Measurements from ENCODE around the gene EGFR. TPM values are rescaled to one million over a fixed set of nuclear protein-coding genes. Genes with fewer than 3 reads are reported as not detected.

EGFR gene
- total RNA-seq, 1 experiment from 2014 or later, result 448 TPM

- Mint-ChIP-seq H3K9me3 (ENCODE audit: unreplicated experiment) (no peaks in the 10 kb centered on the region), H3K4me3 (ENCODE audit: unreplicated experiment) (peak overlapping the region; percentile 41), H3K27me3 (ENCODE audit: insufficient read depth, unreplicated experiment) (no peaks in the 10 kb centered on the region), H3K36me3 (ENCODE audit: insufficient read depth, unreplicated experiment) (peaks cover 94% of the 10 kb centered on the region), H3K4me1 (ENCODE audit: insufficient read depth, unreplicated experiment) (peaks cover 55% of the 10 kb centered on the region), H3K27ac (ENCODE audit: low read depth, unreplicated experiment) (peak overlapping the region; percentile 89)
- ChIA-PET POLR2A (interaction anchor here (1.0 to 1.7 kb wide), 5 partner anchors 8 to 38 kb away, joined by 3 to 6 read pairs (median 4); partner anchors contain the start of gene EGFR), CTCF (interaction anchor here (1.0 to 1.2 kb wide), 2 partner anchors 120 to 239 kb away, joined by 3 to 6 read pairs; no protein-coding TSS in a partner anchor)
- BruUV-seq (replicated peaks), result no TSS peak
- no peak for TF ChIP-seq CTCF (IDR thresholded peaks at IDR 0.05; ENCODE audit: unreplicated experiment)
- intact Hi-C loops (cut with micrococcal nuclease), result loop anchor here (10.0 kb wide), 1 partner anchor 152 kb away; no protein-coding TSS in a partner anchor
- DNase-seq (ENCODE audit: unreplicated experiment), result peak; percentile 27
Observed at GRCh38 chr7:55026867-55027490, 8.2 kb downstream of the EGFR start.

GRCh38 chr7:55028011-55028410, 9.2 kb downstream of the EGFR start:
- intact Hi-C loops (cut with micrococcal nuclease), result loop anchor here (10.0 kb wide), 1 partner anchor 153 kb away; no protein-coding TSS in a partner anchor
- DNase-seq (ENCODE audit: unreplicated experiment), result no peak
- peaks cover 60% of the 10 kb centered on the region for H3K4me1 Mint-ChIP-seq (ENCODE audit: insufficient read depth, unreplicated experiment)
- TF ChIP-seq CTCF (IDR thresholded peaks at IDR 0.05; ENCODE audit: unreplicated experiment), result no peak
- BruUV-seq (replicated peaks), result no TSS peak
- ChIA-PET CTCF (interaction anchor here (1.0 kb wide), 1 partner anchor 240 kb away, joined by 3 read pairs; no protein-coding TSS in a partner anchor), POLR2A (interaction anchor here (0.7 to 1.7 kb wide), 4 partner anchors 9 to 113 kb away, joined by 3 to 6 read pairs (median 4); partner anchors contain the start of gene EGFR)
- H3K27me3 Mint-ChIP-seq (ENCODE audit: insufficient read depth, unreplicated experiment), result no peaks in the 10 kb centered on the region
- no peak overlapping the region for H3K4me3 Mint-ChIP-seq (ENCODE audit: unreplicated experiment)
- H3K9me3 Mint-ChIP-seq (ENCODE audit: unreplicated experiment), result no peaks in the 10 kb centered on the region
- no peak overlapping the region for H3K27ac Mint-ChIP-seq (ENCODE audit: low read depth, unreplicated experiment)
- H3K36me3 Mint-ChIP-seq (ENCODE audit: insufficient read depth, unreplicated experiment), result peaks cover 92% of the 10 kb centered on the region

- BruUV-seq (replicated peaks), result no TSS peak
- ChIA-PET CTCF (interaction anchor here (0.9 kb wide), 1 partner anchor 10 kb away, joined by 4 read pairs; no protein-coding TSS in a partner anchor), POLR2A (interaction anchor here (1.1 to 2.9 kb wide), 3 partner anchors 10 to 199 kb away, joined by 3 to 30 read pairs (median 4); partner anchors contain the start of gene EGFR)
- intact Hi-C loops (cut with micrococcal nuclease), result no loop called here
- peaks cover 61% of the 10 kb centered on the region for H3K4me1 Mint-ChIP-seq (ENCODE audit: insufficient read depth, unreplicated experiment)
- TF ChIP-seq CTCF (IDR thresholded peaks at IDR 0.05; ENCODE audit: unreplicated experiment), result no peak
- DNase-seq (ENCODE audit: unreplicated experiment), result no peak
- peaks cover 89% of the 10 kb centered on the region for H3K36me3 Mint-ChIP-seq (ENCODE audit: insufficient read depth, unreplicated experiment)
- no peak overlapping the region for H3K27ac Mint-ChIP-seq (ENCODE audit: low read depth, unreplicated experiment)
- H3K27me3 Mint-ChIP-seq (ENCODE audit: insufficient read depth, unreplicated experiment), result no peaks in the 10 kb centered on the region
- no peaks in the 10 kb centered on the region for H3K9me3 Mint-ChIP-seq (ENCODE audit: unreplicated experiment)
- no peak overlapping the region for H3K4me3 Mint-ChIP-seq (ENCODE audit: unreplicated experiment)
Observed at GRCh38 chr7:55030314-55030713, 11.5 kb downstream of the EGFR start.

GRCh38 chr7:55031075-55031474, 12.3 kb downstream of the EGFR start:
- TF ChIP-seq CTCF (IDR thresholded peaks at IDR 0.05; ENCODE audit: unreplicated experiment), result no peak
- CTCF ChIA-PET, result interaction anchor here (0.9 kb wide), 1 partner anchor 11 kb away, joined by 4 read pairs; no protein-coding TSS in a partner anchor

More at GRCh38 chr7:55031075-55031474, 12.3 kb downstream of the EGFR start:
- H3K27ac Mint-ChIP-seq (ENCODE audit: low read depth, unreplicated experiment), result peak overlapping the region; percentile 63
- intact Hi-C loops (cut with micrococcal nuclease), result no loop called here
- H3K27me3 Mint-ChIP-seq (ENCODE audit: insufficient read depth, unreplicated experiment), result no peaks in the 10 kb centered on the region
- peaks cover 62% of the 10 kb centered on the region for H3K4me1 Mint-ChIP-seq (ENCODE audit: insufficient read depth, unreplicated experiment)
- peaks cover 81% of the 10 kb centered on the region for H3K36me3 Mint-ChIP-seq (ENCODE audit: insufficient read depth, unreplicated experiment)
- H3K9me3 Mint-ChIP-seq (ENCODE audit: unreplicated experiment), result no peaks in the 10 kb centered on the region
- no peak for DNase-seq (ENCODE audit: unreplicated experiment)
- H3K4me3 Mint-ChIP-seq (ENCODE audit: unreplicated experiment), result no peak overlapping the region
- no TSS peak for BruUV-seq (replicated peaks)
- POLR2A ChIA-PET, result interaction anchor here (1.1 to 2.9 kb wide), 2 partner anchors 10 to 11 kb away, joined by 3 to 30 read pairs; partner anchors contain the start of gene EGFR
